GM21390 (cell line): Measurements from ENCODE around the gene IL37.
"Not testable (repeated sequence)": the region's sequence is repeated elsewhere in the genome, so short reads cannot be mapped to it uniquely, and the experiment has no call there.

Experiments used
- ATAC-seq: cut with Tn5 transposase; IDR thresholded peaks from one replicate; pipeline ENCODE4 v1.9.1; 2021; ENCODE audit not compliant: unreplicated experiment

IL37 gene

DNA sequence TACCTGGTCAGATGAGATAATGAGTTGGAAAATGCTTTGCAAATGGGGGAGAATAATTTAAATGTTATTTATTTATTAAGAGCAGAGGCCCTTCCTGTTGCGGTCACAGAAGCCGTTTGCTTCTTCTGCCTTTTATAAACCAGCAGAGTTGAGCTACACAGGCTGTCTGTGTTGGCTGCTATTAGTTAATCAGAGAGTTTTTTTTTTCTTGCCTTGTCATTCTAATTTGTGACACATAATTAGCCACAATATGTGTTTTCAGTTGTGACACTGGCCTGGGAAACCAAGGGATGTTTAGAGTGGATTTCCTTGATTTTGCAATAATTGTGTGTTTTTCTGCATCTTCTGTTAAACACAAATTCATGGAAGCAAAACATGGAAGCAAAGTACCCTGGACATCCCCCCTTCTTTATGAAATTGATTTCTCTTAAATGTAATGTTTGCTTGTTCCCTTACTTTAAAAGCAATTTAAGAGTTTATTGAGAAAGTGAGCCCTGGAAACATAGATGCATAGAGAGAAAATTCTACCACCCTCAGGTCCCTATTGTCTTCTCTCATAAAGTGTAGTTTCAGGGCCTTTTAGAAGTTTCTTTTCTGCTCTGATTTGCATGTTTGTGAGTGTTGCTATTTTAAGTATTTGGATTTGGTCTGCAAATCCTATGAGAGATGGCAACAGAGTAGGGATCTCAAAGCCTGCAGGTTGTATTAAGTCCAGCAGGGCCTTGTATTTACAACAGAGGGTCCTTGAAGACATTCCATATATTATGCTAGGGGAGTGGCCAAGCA, 22.8 kb upstream of the IL37 start:
- no peak for ATAC-seq

DNA sequence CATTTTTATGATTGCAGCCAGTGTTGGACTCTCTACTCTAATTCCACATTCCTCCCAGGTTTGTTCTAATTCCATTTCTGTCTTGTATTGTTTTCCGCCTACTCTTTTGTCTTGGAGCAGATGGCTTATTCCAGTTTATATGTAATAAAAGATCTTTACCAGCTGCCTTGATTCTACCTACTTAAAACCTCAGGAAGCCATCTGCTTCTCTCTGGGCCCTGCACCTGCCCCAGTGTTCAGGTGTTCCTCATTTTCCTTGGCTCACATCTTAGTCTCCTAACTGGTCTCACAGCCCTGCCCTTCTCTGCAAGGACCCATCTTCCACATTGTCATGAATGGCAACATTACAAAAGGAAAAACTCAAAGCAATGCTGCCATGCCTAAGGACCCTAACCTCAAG, 21.0 kb upstream of the IL37 start:
- ATAC-seq = no peak

DNA sequence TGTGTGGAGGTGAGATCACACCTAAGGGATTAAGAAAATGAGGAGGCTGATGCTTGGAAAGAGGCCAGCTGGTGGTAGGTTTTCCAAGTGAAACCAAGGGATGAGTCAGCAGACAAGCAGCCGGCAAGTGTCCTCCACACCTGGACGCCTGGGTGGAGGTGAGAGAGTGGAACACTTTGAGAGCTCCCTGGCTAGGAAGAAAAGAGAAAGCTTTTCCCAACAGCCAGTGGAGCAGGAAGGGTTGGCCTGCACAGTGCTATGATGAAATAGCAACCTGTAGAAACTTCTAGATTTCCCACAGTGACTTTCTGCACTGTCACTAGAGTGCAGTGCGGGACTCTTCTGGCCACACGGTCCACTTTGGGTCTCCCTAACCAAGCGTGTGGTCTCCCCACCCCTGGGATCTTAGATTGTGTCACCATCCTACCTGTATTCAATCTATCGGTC, 19.6 kb upstream of the IL37 start:
- ATAC-seq = no peak

DNA sequence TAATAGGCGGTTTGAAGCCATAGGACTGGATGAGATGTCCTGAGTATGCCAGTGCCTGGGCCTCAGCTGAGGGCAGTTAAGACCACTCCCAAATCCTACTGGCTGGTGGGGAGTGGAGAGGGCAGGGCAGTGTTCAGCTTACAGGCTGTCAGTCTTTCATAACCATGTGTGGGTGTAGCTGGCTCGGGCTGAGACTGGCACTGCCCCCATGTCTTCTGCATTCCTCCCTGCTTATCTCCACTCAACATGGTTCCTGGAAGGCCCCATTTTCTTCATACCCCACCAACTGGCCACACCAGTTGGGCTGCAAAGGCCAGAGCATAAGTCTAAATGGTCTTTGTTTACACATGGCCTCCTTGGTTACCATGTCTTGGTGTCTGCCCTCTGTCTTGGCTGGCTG, 17.2 kb upstream of the IL37 start:
- no peak for ATAC-seq

DNA sequence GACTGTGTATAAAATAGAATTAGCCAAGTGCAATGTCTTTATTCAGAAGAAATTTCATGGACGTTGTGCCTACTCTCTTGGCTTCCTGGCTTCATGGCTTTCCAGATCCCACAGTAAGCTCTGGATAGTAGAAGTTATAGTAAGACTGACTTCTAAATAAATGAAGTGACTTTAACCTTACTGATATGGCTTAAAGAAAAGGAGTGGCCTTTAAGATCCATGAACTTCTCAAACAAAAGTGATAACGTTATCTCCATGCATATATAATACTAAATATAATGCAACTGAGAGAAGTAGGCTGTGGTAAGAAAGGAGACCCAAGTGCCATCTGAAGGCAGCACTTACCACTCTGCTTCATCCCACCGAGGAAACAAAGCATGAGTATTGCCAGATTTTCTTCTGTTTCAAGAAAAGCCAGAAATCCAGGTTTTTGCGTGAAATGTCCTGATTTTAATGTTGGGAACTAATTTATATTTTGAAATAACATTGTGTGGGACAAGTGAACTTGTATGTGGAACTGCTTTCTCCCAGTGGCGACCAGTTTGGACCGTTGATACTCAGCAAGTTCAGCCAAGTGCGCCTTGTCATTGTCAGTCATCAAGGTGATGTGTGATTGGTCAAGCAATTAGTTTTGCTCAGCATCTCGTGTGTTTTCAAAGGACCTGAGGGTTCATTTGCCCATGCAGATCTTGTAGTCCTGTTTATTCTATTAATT, 13.9 kb upstream of the IL37 start:
- ATAC-seq = no peak

DNA sequence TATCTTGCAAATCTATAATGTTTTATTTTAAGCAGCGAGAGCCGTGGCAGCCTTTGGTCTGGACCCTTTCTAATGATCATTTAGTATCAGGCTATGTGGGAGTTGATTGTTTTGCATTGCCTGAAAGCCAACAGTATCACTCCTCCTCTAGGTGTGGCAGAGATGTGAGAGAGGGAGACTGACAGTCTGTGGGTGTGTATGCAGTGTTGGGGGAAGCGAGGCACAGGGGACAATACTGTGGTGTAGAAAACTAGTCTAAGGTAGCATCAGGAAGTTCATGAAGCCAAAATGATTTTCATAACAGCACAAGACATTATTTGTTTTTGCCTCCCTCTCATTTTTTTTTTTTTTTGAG, 13.4 kb upstream of the IL37 start:
- no peak for ATAC-seq

DNA sequence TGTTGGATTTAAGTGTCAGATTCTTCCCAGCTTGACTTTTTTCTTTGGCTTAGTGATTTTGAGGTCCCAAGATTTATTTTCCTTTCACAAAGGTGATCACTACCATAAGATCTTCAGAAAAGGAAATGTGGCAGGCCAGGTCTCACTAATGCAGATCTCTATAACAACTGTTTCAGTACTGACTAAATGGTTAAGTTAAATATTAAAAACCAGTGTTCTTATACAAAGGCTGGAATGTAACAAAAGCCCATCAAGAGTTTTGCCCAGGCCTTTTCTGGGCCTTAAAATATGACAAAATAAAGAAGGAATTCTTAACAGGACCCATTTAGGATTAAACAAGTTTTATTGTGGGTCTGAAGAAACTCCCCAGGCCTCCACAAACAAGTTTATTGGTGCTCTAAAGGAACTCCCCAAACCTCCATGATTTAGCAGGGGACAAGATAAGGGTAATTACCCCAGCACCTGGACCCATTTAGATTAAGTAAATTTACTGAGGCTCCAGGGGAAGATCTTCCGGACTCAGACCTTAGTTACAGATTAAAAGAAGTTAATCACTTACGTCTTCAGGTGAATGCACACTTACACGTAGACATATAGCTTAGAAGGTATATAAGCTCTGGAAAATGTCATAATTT, 9.4 kb upstream of the IL37 start:
- not testable (repeated sequence) for ATAC-seq

DNA sequence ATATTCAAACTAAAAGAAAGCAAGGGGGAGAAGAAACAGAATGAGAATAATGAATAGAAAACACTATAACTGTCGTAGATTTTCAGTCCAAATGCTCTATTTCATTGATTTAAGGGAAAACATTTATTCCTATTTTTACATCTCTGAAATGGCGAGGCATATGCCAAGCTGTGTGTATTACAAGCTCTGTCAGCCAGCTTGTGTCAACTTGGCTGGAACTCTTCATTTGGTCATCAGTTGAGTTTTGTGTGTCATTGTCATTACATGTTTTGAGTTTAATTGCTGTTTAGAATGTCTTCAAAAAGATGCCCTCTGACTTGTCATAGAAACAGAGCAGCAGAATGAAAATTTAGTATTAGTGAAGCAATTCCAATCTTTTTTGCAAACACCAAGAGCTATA, 8.1 kb upstream of the IL37 start:
- ATAC-seq = no peak

DNA sequence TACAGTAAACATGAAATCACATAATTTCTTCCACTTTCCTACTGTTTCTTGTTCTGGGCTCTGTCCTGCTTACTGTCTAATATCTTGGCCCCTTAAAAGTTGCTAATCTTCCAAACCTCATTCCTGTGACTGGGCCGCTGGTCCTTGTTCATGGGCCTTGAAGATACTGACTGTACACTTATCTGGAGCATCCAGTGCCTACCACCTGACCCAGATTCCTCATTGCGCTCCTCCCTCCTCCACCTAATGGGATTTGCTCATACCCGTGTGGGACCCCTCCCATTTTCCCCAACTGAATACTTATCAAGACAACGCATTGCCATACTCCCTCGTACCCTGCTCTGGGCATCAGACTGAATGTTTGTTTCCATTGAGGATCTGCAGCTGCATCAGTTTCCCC, 6.1 kb upstream of the IL37 start:
- ATAC-seq = no peak

DNA sequence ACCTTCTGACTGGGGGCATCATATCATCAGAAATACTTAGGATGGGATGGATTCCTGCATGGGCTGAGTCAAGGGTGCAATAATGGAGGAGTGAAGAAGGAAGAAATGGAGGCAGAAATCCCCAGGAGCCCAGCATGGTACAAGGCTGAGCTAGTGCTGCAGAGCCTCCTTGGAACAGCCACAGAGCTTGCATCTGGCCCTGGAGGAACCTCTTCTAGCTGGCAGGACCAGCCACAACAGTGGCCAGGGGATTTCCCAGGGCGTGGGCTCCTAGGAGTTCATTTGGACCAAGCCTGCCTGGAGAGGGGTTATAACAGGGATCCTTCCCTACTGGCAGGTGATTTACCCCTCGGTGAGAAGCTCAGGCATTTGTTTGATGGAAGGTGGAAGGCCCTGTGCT, 4.7 kb upstream of the IL37 start:
- no peak for ATAC-seq

DNA sequence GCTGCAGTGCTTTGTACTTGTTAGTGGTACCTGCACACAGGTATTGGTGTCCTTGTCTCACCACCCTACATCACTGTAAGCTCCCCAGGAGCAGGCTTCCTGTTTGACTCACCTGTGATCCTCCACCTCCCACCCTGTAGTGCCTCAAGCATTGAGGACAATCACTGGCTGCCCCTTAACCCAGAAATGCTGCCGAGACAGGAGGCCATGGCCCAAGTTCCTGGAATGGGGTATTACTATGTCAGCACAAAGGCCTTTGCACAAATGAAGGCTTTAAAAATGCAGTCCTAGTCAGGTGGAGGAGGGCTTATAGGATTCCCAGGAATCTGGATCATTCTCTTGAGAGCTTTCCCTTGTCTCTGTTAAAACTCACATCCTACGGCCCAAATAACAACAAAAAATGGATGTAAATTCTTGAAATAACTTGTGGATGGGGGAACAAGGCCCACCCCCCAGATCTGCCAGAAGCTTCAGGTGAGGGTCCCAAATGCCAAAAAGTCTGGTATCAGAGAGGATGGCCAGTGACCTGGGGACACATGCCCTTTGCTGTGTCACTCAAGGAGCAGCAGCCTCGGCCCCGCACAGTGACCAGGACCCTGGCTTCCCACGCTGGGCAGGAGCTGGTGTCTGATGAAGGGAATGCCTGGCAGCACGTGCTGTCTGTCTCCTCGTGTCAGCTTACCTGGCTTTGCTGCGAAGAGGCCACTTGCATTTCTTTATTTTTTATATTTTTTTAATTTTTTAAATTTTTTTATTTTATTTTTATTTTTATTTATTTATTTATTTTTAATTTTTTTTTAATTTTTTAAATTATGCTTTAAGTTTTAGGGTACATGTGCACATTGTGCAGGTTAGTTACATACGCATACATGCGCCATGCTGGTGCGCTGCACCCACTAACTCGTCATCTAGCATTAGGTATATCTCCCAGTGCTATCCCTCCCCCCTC, 3.7 kb upstream of the IL37 start:
- no peak for ATAC-seq

DNA sequence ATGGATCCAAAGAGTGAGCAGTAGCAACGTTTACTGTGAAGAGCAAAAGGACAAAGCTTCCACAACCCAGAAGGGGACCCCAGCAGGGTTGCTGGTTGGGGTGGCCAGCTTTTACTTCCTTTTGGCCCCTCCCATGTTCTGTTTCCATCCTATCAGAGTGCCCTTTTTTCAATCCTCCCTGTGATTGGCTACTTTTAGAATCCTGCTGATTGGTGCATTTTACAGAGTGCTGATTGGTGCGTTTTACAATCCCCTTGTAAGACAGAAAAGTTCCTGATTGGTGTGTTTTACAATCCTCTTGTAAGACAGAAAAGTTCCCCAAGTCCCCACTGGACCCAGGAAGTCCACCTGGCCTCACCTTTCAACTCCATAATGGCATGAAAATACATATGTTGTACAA, 2.4 kb upstream of the IL37 start:
- ATAC-seq = not testable (repeated sequence)

DNA sequence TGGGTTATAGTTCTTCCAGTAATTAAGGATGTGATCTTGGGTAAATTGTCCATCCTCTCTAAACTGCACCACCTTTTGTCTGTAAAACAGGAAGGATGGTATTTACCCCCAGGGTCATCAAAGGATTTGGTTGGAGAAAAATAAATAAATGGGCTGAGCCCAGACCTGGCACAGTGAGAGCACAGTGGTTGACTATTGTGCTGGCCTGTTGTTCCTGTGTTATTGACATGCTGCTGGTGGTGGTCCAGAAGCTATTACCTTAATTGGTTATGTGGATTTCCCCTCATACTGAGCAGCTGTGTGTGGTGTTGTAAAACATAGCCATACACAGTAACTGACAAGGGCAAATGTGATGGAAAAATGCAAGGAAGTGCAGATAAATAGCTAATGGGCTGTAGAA, 746 bp upstream of the IL37 start:
- no peak for ATAC-seq

DNA sequence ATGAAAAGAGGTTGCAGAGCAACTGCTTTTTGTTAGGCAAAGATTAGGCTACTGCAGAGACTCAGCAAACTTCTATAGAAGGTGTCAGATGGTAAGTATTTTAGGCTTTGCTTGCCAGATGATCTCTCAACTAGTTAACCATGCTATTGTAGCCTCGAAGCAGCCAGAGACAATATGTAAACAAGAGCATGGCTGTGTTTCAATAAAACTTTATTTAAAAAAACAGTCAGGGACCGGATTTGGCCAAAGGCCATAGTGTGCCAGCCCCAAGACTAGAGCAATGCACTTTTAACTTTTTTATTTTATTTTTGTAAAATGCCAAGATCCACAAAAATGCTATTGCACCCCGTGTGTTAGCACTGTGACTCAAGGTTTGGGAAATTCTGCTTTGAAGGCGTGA, 1.4 kb downstream of the IL37 start:
- ATAC-seq = no peak

DNA sequence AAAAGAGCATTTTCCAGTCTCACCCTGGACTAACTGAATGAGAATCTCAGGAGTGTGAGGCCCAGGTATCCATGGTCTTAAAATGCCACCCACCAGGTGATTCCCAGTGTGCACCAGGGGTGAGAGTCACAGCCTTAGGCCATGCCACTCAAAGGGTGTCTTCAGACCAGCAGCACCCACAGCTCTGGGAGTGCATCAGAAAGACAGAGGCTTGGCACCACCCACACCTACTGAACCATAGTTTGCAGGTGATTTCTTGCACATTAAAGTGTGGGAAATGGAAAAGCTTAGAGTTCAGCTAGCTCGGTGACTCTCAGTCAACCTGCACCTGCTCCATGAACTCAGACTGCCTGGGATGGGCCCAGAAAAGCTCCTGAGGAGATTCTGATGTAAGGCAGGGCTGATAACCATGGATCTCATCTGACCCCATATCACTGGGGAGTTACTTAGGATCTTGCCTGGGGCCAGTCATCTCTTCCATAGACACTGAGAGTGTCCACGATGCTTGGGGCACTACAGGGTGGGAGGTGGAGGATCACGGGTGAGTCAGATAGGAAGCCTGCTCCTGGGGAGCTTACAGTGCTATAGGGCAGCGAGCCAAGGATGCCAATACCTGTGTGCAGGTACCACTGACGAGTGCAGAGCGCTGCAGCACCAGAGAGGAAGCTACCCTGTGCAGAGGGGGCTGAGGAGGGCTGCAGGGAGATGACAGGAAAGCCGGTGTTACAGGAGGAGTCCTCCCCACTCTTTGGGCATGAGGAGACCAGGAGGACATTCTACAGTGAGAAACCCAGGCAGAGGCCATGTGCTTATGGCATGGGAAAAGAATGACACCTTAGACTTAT, 4.6 kb downstream of the IL37 start:
- no peak for ATAC-seq

DNA sequence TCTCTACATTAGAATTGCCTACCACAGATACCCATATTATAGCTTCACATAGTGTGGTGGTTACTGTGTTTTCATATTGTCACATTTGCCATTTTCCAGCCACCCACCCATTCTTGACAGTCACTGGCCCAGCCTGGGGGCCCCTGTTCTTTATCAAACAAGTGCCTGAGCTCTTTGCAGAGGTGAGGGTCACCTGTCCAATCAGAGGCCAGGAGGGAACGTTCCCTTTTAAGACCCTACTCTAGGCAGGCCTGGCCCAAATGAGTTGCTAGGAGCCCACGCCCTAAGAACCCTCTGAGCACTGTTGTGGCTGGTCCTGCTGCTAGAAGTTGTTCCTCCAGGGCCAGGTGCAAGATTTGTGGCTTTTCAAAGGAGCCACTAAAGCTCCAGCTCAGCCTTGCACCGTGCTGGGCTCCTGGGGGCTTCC, 5.2 kb downstream of the IL37 start:
- no peak for ATAC-seq

DNA sequence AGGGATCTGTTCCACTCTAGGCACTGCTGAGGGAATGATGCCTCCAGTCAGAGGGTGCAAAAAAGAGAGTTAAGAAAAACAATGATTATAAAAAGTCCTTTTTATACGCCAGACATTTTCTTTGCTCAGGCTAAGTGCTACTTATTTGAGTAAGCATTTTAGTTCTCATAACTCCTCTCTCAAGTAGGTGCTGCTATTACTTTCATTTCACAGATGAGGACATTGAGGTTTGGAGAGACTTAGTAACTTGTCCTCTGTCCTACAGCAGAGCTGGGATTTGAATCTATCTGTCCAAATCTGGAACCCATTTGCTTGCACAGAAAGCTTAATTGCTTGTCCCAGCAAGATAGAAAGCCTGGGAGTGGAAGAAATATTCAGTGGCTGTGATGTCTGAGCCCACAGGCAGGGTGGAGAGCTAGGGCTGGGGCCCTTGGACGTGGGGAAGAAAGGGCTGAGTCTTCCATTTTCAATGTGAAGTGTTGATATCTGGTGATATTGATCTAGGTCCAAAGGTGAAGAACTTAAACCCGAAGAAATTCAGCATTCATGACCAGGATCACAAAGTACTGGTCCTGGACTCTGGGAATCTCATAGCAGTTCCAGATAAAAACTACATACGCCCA, 5.8 kb downstream of the IL37 start:
- ATAC-seq = no peak

DNA sequence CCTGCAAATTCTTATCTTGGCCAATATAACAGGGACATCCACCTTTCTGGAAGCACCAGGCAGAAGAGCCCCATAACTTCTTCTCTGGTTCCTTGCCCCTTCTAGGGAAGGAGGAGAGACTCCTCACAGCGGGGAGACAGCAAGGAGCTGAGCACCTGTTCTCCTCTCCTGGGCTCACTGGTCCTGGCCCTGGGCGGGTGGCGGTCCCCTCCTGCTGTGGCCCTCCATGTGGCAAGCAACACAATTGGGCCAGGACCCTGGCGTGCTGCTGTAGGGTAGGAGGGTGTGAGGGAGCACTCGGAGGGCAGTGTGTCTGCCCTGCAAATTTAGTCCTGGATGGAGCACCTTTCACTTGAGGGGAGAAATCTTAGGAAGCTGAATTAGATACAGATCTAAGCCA, 6.9 kb downstream of the IL37 start:
- no peak for ATAC-seq

DNA sequence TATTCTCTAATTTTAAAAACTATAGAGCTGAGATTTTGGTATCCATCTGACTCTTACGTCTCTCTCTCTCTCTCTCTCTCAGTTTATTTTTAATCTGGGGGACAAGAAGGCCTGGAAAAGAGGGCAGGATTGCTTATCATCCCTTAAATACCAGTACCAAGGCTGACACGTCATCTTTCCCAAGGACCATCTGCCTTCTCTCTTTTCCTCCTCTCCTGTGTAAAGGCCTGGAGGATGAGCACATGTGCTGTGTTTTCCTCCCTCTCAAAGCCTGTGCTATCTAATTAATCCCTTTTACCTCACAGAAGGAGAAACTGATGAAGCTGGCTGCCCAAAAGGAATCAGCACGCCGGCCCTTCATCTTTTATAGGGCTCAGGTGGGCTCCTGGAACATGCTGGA, 7.3 kb downstream of the IL37 start:
- ATAC-seq = no peak

DNA sequence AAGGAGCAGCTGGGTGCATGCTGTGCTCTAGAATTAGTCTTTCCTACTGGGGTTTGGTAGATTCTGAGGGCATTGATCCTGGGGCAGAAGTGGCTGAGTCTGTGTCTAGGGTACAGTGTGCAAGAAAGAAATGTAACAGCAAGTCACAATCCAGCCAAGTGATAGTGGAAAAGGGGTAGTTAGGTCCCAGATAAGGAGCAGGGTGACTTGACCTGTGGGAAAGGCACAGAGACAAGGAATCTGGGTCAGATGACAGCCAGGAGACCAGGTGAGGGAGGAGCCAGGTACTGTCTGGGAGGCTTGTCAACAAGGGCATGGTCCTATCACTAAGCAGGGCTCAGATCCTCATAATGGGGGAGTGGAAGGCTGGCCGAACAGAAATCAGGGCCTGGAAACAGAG, 8.1 kb downstream of the IL37 start:
- ATAC-seq = no peak
